ENCODE measurements around the gene CRADD. TPM values are rescaled to one million over a fixed set of nuclear protein-coding genes. Genes with fewer than 3 reads are reported as not detected.

The CRADD gene
- total RNA-seq, 1 experiment from 2014 or later, result 10.1 TPM

- Mint-ChIP-seq H3K4me3 (ENCODE audit: low read depth, unreplicated experiment) (peak overlapping the region; percentile 4), H3K27me3 (ENCODE audit: unreplicated experiment) (no peaks in the 10 kb centered on the region), H3K9me3 (ENCODE audit: low read depth, unreplicated experiment) (no peaks in the 10 kb centered on the region), H3K4me1 (ENCODE audit: low read depth, unreplicated experiment) (peaks cover 29% of the 10 kb centered on the region), H3K27ac (ENCODE audit: unreplicated experiment) (peak overlapping the region; percentile 74), H3K36me3 (ENCODE audit: insufficient read depth, unreplicated experiment) (peaks cover 7% of the 10 kb centered on the region)
- CTCF ChIA-PET, result interaction anchor here (0.5 to 1.0 kb wide), 3 partner anchors 317 to 743 kb away, joined by 3 to 8 read pairs (median 4); no protein-coding TSS in a partner anchor
- TF ChIP-seq, protein P1, sequence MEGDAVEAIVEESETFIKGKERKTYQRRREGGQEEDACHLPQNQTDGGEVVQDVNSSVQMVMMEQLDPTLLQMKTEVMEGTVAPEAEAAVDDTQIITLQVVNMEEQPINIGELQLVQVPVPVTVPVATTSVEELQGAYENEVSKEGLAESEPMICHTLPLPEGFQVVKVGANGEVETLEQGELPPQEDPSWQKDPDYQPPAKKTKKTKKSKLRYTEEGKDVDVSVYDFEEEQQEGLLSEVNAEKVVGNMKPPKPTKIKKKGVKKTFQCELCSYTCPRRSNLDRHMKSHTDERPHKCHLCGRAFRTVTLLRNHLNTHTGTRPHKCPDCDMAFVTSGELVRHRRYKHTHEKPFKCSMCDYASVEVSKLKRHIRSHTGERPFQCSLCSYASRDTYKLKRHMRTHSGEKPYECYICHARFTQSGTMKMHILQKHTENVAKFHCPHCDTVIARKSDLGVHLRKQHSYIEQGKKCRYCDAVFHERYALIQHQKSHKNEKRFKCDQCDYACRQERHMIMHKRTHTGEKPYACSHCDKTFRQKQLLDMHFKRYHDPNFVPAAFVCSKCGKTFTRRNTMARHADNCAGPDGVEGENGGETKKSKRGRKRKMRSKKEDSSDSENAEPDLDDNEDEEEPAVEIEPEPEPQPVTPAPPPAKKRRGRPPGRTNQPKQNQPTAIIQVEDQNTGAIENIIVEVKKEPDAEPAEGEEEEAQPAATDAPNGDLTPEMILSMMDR (IDR thresholded peaks at IDR 0.05; ENCODE audit: unreplicated experiment), result no peak
- intact Hi-C loops (cut with micrococcal nuclease; ENCODE audit: unreplicated experiment), result loop anchor here (5.0 kb wide), 2 partner anchors 107 to 123 kb away; partner anchors contain the start of gene CRADD
- peak; percentile 11 for DNase-seq
- no TSS peak for BruUV-seq (replicated peaks)
These were observed 107.3 kb downstream of the CRADD start for GRCh38 chr12:93784339-93785086.

DNA sequence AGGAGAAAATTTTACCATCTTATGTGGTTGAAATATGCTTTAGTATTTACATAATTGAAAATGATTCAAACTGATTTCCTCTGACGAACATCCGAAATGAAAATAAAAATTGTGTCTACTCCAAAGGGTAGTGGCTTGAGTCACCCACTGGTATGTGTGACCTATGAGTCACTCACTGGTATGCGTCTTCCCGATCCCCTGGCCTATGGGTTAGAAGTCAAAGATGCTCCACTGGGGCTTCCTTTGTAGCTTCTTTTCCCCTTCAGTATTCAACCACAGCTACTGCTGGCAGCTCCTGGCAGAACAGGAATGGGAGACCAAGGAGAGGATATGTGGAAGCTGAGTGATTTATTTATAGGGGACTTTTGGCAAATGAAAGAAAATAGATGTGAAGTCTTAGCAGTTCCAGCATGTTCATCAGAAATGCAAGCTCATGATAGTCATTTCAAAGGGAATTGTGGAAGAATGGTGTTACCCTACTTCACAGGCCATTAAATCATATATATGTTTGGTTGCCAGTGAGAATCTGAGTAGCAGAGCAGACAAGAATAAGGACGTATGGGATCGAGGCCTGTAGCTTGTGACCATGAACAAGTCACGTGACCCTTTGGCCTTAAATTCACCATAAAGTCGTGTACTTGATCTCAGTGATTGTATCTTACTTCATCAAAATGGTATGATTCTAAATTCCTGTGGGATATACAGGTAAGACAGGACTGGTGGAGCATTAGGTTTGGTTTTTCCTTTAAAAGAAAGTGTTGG is 108.3 kb downstream of the CRADD start:
- Mint-ChIP-seq H3K4me3 (ENCODE audit: low read depth, unreplicated experiment) (peak overlapping the region; percentile 4), H3K4me1 (ENCODE audit: low read depth, unreplicated experiment) (peaks cover 34% of the 10 kb centered on the region), H3K27ac (ENCODE audit: unreplicated experiment) (peak overlapping the region; percentile 74), H3K36me3 (ENCODE audit: insufficient read depth, unreplicated experiment) (peaks cover 7% of the 10 kb centered on the region), H3K9me3 (ENCODE audit: low read depth, unreplicated experiment) (no peaks in the 10 kb centered on the region), H3K27me3 (ENCODE audit: unreplicated experiment) (no peaks in the 10 kb centered on the region)
- peak; percentile 63 for DNase-seq
- intact Hi-C loops (cut with micrococcal nuclease; ENCODE audit: unreplicated experiment), result loop anchor here (5.0 kb wide), 2 partner anchors 108 to 122 kb away; partner anchors contain the start of gene CRADD
- TF ChIP-seq, protein P1 (IDR thresholded peaks at IDR 0.05; ENCODE audit: unreplicated experiment), result no peak
- CTCF ChIA-PET, result interaction anchor here (0.5 to 1.0 kb wide), 3 partner anchors 316 to 1378 kb away, joined by 3 to 8 read pairs (median 3); no protein-coding TSS in a partner anchor
- BruUV-seq (replicated peaks), result no TSS peak

- TF ChIP-seq, protein P1 (IDR thresholded peaks at IDR 0.05; ENCODE audit: unreplicated experiment), result no peak
- Mint-ChIP-seq H3K27ac (ENCODE audit: unreplicated experiment) (no peak overlapping the region), H3K4me1 (ENCODE audit: low read depth, unreplicated experiment) (peaks cover 34% of the 10 kb centered on the region), H3K4me3 (ENCODE audit: low read depth, unreplicated experiment) (no peak overlapping the region), H3K9me3 (ENCODE audit: low read depth, unreplicated experiment) (no peaks in the 10 kb centered on the region), H3K36me3 (ENCODE audit: insufficient read depth, unreplicated experiment) (peaks cover 7% of the 10 kb centered on the region), H3K27me3 (ENCODE audit: unreplicated experiment) (no peaks in the 10 kb centered on the region)
- no peak for DNase-seq
- intact Hi-C loops (cut with micrococcal nuclease; ENCODE audit: unreplicated experiment), result loop anchor here (5.0 kb wide), 2 partner anchors 110 to 120 kb away; partner anchors contain the start of gene CRADD
- CTCF ChIA-PET, result interaction anchor here (0.6 kb wide), 1 partner anchor 600 kb away, joined by 5 read pairs; no protein-coding TSS in a partner anchor
- no TSS peak for BruUV-seq (replicated peaks)
These were observed 109.7 kb downstream of the CRADD start for GRCh38 chr12:93786656-93787397.

DNA sequence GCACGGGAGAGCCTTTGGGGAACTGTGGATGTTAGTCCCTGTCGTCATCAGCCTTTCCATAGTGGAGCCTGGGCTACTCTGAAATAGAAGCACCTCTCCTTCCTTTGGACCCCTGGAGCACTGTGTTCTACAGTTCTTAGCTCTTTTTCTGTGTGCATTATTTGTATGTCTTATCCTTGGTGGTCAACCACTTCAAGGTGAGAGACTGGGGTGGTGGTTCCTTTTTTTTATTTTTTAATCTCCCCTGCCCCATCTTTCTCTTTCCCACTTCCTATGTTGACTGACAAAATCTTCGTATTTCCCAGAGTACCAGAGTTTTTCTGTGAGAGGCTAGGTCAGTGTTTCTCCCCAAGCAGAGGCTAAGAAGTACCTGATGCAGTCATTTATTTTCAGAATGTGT is 111.7 kb downstream of the CRADD start:
- Mint-ChIP-seq H3K4me1 (ENCODE audit: low read depth, unreplicated experiment) (peaks cover 34% of the 10 kb centered on the region), H3K36me3 (ENCODE audit: insufficient read depth, unreplicated experiment) (peaks cover 7% of the 10 kb centered on the region), H3K27ac (ENCODE audit: unreplicated experiment) (no peak overlapping the region), H3K9me3 (ENCODE audit: low read depth, unreplicated experiment) (no peaks in the 10 kb centered on the region), H3K4me3 (ENCODE audit: low read depth, unreplicated experiment) (no peak overlapping the region), H3K27me3 (ENCODE audit: unreplicated experiment) (no peaks in the 10 kb centered on the region)
- no peak for DNase-seq
- TF ChIP-seq, protein P1 (IDR thresholded peaks at IDR 0.05; ENCODE audit: unreplicated experiment), result no peak
- BruUV-seq (replicated peaks), result no TSS peak
- intact Hi-C loops (cut with micrococcal nuclease; ENCODE audit: unreplicated experiment), result loop anchor here (5.0 kb wide), 2 partner anchors 112 to 118 kb away; partner anchors contain the start of gene CRADD
- CTCF ChIA-PET, result no interaction called here
